NCI-H2081 treated with DMSO at 0.1 percent for 48 hours (cell line): Measurements from ENCODE around the gene GNG4.
"Not testable (repeated sequence)": the region's sequence is repeated elsewhere in the genome, so short reads cannot be mapped to it uniquely, and the experiment has no call there.

Experiments
- DNase-seq: peaks from one replicate; lab custom pipeline; 2025; lab: John Stamatoyannopoulos, UW

GNG4 gene

DNA sequence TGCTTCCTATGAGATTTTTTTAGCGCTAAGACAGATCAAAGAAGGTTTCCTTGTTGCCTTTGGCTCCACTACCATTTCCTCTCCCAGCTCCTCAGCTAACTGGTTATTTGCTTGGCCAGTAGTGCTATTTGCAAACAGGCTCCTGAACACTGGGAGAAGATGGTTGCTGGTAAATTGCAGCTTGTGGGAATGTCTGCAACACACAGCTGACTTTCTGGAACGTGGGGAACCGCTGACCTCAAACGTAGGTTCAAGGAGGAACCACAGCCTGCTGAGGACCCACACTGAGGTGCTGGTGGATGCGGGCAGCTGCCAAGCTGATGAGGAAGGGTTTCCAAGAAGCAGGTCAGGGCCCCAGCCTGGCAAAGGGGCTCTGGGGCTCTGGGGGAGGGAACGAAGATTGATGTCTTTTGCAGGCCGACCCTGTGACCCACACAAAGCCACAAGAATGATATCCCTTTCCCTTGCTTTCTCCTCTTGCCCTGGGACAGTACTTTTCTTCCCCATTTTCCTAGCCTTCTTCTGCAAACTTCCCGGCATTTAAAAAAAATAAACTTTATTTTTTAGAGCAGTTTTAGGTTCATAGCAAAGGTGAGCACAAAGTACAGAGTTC, 24.8 kb downstream of the GNG4 start:
- DNase-seq: no peak

DNA sequence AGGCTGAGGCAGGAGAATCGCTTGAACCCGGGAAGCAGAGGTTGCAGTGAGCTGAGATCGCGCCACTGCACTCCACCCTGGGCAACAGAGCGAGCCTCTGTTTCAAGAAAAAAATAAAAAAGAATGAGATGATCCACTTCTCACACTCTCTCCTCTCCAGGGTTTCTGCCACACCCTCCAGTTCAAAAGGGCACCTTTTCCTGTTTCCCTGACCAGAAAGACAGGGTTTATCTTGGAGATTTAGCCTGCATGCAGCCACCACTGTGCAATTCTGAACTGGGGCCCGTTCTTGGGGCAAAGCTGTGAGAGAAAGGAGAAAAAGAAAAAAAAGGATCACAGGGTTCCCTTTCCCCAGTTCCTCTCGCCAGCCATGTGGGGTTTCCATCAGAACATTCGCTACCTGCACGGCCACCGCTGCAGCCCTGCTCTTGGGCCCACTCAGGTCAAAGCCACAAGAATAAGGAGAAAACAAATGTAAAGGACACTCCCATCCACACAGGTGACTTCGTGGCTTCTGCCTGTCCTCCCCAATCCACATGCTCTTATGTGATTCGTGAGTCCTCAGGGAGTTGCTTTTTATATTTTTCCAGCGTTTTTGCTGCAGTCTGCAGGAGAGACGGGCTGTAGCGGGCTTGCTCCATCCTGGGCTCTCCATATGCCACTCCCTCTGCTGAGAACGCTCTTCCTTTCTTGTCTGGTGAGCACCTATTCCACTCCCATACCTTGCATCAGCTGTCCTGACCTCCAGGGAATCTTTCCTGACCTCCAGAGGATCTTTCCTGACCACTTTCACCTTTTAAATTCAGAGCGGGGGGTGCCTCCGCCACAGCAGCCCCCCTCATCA, 26.4 kb downstream of the GNG4 start:
- DNase-seq: no peak

DNA sequence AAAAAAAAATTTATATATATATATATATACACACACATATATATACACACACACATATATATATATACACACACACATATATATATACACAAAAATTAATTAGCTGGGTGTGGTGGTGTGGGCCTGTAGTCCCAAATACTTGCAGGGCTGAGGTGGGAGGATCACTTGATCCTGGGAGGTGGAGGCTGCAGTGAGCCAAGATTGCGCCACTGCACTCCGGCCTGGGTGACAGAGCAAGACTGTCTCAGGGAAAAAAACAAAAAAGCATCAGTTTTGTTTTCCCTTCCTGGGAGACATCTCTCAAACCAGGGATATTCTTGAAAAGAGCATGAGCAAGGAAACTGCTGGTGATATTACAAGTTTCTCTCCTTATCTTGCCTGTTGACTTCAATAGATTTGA, 30.4 kb downstream of the GNG4 start:
- DNase-seq: not testable (repeated sequence)

DNA sequence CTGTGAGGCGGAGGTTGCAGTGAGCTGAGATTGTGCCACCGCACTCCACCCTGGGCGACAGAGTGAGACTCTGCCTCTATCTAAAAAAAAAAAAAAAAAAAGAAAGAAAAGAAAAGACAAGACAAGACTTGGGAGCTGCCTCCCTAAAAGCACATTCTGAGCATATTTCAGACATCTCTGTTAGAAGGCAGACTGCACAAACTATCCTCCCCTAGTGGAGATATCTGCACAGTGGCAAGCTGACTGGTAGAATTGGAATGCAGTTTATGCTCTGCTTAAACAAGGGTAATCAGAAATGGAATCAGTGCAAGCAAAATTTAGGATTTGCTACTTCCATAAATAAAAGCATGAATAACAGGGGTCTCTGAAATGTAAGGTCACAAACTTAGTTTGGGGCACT, 31.8 kb downstream of the GNG4 start:
- no peak for DNase-seq

DNA sequence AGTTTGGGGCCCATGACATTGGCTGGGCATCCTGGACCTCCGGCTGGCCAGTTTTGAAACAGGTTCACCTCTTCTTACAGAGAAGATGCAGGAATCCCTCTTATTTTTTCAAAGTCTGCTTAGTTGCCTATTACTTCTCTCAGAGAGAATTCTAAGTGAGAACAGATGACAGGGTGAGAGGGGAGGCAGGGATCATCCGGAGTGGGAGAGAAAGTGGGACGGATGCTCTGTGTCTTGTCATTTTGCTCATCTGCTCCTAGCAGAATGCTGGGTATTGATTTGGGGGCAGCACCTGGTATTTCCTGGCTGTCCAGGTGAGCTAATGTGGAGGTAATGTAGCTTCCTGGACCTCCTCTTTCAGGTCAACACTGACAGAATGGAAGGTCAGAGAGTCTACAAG, 32.4 kb downstream of the GNG4 start:
- DNase-seq: no peak

DNA sequence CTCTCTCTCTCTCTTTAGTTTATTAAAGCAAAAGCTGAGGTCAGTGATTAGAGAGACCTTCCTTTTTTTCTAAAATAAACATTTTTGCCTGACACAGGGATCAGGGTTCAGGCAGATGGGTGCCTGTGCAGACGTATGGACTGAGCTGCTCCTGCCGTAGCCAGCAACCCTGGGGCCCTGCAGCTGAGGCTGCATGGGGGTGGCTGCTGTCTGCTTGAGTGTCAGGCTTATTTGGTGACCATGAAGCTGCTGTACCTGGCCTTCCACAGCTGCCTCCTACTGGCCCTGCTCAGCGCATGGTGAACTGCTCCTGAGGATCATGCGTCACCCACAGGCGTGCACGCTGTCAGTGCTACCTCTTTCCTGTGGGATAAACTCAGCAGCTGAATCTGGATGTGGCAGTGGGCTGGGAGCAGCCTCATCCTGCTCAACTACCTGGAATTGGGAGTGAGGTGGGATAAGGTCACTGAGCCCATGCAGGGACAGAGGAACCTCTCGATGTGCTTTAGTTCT, 35.1 kb downstream of the GNG4 start:
- DNase-seq: no peak

DNA sequence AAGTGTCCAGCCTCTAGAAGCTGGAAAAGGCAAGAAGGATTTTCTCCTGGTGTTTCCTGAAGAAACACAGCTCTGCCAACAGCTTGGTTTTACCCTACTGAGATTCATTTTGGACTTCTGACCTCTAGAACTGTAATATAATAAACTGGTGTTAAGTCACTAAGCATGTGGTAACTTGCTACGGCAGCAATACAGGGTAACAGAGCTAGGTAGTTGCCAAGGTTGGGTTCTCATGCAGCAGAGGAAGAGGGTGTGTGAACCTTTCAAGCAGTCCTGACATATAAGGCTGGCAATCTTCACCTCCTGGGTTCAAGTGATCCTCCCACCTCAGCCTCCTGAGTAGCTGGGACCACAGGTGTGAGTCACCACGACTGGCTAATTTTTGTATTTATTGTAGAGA, 36.0 kb downstream of the GNG4 start:
- DNase-seq: no peak

DNA sequence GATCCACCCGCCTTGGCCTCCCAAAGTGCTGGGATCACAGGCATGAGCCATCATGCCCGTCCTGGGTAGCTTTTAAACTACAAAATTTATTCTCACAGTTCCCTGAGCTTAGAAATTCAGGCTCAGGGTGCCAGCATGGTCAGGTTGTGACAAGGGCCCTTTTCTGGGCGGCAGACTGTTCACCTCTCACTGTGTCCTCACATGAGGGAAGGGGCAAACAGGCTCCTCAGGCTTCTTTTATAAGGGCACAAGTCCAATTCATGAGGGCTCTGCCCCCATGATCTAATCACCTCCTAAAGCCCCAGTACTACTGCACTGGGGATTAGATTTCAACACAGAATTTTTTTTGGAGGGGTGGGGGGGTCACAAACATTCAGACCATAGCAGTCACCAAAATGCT, 36.8 kb downstream of the GNG4 start:
- DNase-seq: no peak

DNA sequence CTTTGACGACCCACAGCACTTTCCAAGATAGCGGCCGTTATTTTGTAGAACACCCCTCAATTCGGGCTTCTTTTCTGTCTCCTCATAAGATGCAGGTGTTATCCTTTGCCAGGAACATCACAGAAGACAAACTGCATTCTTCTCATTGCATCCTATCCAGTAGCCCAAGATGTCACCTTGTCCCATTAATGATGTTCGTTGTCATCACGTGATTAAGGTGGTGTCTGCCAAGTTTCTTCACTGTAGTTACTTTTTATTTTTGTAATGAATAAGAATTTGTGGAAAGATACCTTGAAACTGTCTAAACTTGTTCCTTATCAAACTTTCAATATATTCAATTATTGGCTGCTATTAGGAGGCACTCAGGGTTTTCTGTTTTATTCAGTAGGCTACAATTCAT, 39.4 kb downstream of the GNG4 start:
- no peak for DNase-seq

DNA sequence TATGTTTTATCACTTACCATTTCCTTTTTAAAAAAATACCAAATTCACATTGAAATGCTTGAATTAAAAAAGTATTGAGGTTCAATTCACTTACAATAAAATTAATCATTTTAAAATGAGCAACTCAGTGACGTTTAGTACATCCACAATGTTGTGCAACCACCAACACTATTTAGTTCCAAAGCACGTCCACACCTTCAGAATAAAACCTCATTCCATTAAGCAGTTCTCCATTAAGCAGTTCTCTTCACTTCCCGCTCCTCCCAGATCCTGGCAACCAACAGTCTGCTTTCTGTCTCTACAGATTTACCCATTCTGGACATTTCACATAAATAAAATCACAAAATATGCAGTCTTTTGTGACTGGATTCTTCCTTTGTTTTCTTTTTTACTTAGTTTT, 41.3 kb downstream of the GNG4 start:
- DNase-seq: no peak

DNA sequence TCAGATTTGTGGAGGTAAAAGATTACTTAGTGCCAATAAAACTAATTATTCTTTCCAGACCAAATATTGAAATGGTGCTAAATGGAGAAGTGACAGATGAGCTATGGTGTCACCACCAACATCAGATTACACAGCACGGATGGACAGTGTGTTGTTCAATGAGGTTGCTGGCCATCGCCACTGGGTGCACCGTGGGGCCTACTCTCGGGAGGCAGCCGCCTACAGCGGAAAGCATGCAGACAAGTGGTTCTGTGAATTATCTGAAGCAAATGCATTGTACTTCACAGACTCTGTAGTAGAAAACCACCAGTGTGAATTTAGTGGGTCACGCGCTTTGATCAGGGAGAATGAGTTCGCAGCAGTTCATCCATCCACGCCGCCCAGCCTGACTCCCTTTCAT, 42.3 kb downstream of the GNG4 start:
- DNase-seq: no peak

DNA sequence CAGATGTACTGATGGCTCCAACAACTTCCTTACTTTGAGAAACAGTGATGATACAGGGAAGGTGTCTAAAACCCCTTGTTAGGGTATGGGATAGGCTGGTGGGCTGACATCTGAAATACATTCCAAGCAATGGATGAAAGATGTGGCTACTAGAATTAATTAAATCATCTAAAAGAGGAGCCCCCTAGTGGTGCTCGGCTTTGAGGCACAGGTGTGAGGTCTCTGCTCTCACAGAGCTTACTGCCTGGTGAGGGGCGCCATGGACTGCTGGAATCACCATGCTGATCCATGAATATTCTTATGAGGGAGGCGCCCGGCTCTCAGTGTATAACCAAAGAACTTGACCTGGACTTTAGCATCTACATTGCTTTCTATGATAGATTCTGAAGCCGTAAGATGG, 48.5 kb downstream of the GNG4 start:
- DNase-seq: no peak

DNA sequence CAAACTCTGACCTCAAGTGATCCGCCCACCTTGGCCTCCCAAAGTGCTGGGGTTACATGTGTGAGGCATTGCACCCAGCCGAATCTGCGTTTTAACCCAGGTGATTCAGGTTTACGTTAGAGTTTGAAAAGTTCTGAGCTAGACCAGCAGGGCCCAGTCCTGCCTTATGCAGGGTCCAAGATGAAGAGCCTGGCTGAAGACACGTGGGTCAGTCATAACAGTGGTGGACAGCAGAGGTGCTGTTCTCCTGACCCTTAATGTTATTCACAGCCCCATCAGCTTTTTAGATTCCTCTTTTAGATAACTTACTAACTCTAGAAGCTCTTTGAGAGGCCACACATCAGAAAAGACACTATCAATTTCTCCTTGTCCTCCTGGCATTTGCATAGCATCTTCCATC, 50.0 kb downstream of the GNG4 start:
- no peak for DNase-seq

DNA sequence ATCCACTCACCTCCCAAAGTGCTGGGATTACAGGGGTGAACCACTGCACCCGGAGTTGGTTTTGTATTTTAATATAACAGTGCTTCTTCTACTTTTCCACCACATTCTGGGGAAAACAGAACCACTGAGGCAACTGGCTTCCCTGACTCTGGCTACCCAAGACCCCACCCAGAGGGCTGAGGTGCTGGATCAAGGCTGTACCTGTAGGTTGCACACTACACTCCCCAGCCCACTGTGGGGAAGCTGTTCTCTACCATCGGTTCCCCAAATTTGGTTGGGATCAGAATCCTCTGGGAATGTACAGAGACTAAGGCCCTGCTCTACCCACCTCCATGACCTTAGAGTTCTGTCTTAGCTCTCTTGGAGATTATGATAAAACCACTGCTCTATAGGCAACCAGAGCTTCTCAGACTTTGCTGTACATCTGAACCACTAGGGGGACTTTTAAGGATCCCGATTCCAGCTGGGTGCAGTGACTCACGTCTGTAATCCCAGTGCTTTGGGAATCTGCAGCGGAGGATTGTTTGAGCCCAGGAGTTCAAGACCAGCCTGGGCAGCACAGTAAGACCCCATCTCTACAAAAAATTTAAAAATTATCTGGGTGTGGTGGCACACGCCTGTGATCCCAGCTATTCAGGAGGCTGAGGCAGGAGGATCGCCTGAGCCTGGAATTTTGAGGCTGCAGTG, 51.6 kb downstream of the GNG4 start:
- no peak for DNase-seq

DNA sequence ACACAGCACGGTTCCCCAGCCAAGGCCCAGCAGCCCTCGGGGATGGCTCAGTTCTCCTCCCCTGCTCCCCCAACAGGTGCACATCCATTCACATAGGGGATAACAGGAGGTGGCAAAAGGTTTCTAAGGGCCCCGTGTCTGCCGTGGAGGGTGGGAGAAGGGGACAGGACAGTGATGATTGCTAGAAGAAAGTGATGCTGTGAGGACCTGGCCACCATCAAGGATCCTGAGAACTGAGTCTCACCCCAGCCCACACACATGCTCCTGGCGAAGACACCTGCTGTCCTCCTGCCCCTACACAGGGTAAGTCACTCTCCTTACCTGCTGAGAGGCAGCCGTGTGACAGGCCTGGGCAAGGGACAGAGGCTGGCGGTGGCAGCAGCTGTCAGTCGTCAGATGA, 54.5 kb downstream of the GNG4 start:
- DNase-seq: no peak

DNA sequence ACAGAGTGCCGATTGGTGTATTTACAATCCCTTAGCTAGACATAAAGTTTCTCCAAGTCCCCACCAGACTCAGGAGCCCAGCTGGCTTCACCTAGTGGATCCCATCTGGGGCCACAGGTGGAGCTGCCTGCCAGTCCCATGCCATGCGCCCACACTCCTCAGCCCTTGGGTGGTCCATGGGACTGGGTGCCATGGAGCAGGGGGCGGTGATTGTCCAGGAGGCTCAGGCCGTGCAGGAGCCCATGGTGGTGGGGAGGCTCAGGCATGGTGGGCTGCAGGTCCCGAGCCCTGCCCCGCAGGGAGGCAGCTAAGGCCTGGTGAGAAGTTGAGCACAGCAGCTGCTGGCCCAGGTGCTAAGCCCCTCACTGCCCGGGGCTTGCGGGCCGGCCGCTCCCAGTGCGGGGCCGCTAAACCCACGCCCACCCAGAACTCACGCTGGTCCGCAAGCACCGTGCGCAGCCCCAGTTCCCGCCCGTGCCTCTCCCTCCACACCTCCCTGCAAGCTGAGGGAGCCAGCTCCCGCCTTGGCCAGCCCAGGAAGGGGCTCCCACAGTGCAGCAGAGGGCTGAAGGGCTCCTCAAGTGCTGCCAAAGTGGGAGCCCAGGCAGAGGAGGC, 55.2 kb downstream of the GNG4 start:
- DNase-seq: not testable (repeated sequence)

DNA sequence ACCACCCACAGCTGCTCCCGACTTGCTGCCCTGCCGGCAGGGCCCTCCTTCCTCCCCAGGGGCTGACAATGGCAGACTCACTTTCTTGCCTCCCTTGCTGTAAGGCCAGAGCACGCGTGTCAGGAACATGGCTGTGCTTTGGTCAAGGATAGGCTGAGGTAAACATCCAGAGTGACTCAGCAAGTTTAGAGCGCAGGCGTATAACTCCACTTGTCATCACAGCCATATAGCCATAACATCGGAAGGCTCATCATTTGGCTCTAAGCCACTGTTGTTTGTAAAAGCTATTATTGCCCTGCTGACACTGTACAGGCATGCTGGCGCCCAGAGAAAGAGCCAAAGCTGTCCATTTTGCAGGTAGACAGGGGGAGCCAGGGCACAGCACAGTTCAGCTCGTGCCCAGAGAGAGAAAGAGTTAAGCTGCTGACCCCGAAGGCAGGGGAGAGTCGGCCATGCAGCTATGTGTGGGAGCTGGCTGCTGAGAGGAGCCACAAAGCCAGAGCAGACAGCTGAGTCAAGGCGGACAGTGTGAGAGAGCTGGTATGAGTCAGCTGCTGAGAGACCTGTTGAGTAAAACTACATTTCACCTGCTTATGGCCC, 60.6 kb downstream of the GNG4 start:
- DNase-seq: no peak

DNA sequence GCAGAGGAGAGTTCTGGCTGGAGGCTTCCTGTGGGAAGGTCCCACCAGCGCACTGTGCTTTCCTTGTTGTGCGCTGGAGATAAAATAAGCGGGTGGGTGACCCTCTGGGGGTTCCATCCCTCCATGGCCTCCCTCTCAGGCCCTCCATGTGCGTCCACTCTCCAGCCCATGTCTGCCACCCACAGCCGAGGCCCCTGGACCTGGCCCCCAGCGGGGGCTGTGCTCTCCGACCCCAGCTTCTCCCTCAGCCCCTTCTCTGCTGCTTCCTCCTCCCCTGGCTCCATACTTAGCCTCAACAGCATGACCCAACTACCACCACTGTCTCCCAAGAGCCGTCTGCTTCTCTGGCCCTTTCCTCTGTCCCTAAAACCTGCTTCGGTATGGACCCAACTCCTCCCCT, 61.4 kb downstream of the GNG4 start:
- no peak for DNase-seq

DNA sequence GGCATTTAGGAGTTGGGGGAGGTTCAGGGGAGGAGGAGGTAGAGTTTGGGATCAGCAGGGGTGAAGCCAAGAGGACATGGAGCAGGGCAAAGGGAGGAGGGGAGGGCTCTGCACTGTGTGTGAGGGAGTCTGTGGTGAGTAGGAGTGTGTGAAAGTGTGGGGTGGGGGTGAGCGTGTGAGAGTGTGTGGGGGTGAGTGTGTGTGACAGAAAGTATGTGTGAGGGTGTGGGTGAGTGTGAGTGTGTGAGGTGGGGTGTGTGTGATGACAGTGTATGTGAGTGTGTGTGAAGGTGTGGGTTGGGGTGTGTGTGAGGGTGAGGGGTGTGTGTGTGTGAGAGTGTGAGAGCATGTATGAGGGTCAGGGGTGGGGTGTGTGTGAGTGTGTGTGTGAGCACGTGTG, 62.6 kb downstream of the GNG4 start:
- DNase-seq: no peak

DNA sequence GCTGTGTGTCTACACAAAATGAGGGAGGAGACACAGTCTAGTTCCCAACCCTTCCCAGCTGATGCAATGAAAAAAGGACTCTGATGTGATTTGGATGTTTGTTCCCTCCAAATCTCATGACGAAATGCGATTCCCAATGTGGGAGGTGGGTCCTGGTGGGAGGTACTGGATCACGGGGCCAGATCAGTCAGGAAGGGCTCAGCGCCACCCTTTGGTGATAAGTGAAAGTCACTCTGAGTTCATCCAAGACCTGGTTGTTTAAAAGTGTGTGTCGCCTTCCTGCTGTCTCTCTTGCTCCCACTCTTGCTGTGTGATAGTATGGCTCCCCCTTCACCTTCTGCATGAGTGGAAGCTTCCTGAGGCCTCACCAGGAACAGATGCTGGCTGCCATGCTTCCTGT, 63.2 kb downstream of the GNG4 start:
- no peak for DNase-seq

DNA sequence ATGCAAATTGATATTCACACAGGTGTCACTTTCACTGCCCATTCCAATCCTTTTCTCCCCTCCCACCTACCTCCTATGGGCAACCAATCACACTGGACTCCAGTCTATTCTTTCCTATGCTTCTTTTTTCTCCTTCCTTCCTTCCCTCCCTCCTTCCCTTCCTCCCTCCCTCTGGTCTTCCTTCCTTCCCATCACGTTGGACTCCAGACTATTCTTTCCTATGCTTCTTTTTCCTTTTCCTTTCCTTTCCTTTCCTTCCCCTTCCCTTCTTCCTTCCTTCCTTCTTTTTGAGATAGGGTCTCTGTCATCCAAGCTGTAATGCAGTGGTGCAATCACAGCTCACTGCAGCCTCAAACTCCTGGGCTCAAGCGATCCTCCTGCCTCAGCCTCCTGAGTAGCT, 64.6 kb downstream of the GNG4 start:
- no peak for DNase-seq

DNA sequence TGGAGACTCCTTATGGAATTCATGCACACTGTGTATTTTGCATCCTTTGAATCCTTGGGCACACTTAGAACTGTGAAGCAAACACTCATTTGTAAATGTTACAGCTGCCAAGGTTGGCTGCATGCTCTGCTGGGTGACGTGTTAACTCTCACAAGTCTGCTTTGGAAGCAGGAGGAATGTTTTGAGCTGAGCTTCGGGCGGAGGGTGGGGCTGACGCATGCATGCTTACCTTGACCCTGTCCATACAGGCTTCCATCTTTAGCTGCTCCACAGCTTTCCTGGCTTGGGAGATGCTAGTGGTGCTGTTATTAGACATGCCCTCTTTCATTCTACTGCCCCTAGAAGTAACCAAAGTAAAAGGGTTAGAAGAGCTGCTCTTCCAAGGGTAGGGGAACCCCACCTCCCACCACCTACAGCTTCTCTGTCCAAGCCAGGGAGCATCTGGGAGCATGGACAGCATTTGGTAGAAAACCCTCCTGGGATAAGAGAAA, 66.0 kb downstream of the GNG4 start:
- no peak for DNase-seq
